Ishikawa (cell line): ENCODE measurements around the gene CFAP92.
A peak's percentile ranks its signal among the peaks of the same experiment; 100 is the strongest.

Source experiments
- CEBPB ChIP-seq: IDR thresholded peaks from 2 replicates; pipeline ENCODE4 v1.6.1; 2012
- CREB1 ChIP-seq: IDR thresholded peaks from 2 replicates; pipeline ENCODE4 v1.6.1; 2012; ENCODE audit warnings: low read depth
- EGR1 ChIP-seq: IDR thresholded peaks from 2 replicates; pipeline ENCODE4 v1.6.1; 2012
- EP300 ChIP-seq: IDR thresholded peaks from 2 replicates; pipeline ENCODE4 v1.6.1; 2012; ENCODE audit warnings: borderline replicate concordance
- FOXM1 ChIP-seq: IDR thresholded peaks from 2 replicates; pipeline ENCODE4 v1.6.1; 2012; ENCODE audit warnings: low read depth, borderline replicate concordance
- NFIC ChIP-seq: IDR thresholded peaks from 2 replicates; pipeline ENCODE4 v1.6.1; 2012
- RAD21 ChIP-seq: IDR thresholded peaks from 2 replicates; pipeline ENCODE4 v1.6.1; 2012; ENCODE audit warnings: low read depth
- TAF1 ChIP-seq: IDR thresholded peaks from 2 replicates; pipeline ENCODE4 v1.6.1; 2012; ENCODE audit warnings: low read depth, mild to moderate bottlenecking
- TCF12 ChIP-seq: IDR thresholded peaks from 2 replicates; pipeline ENCODE4 v1.6.1; 2012; ENCODE audit warnings: low read depth
- TEAD4 ChIP-seq: IDR thresholded peaks from 2 replicates; pipeline ENCODE4 v1.6.1; 2012
- YY1 ChIP-seq: IDR thresholded peaks from 2 replicates; pipeline ENCODE4 v1.6.1; 2012; ENCODE audit warnings: low read depth
- ZBTB7A ChIP-seq: IDR thresholded peaks from 2 replicates; pipeline ENCODE4 v1.6.1; 2012; ENCODE audit warnings: low read depth
- TF ChIP-seq, protein P1 (sequence below): IDR thresholded peaks from 2 replicates; pipeline ENCODE4 v1.6.1; 2012
- TF ChIP-seq, protein P2 (sequence below): IDR thresholded peaks from 2 replicates; pipeline ENCODE4 v1.6.1; 2012; ENCODE audit warnings: low read depth, mild to moderate bottlenecking
- TF ChIP-seq, protein P3 (sequence below): IDR thresholded peaks from 2 replicates; pipeline ENCODE4 v1.6.1; 2012

CFAP92 gene

DNA sequence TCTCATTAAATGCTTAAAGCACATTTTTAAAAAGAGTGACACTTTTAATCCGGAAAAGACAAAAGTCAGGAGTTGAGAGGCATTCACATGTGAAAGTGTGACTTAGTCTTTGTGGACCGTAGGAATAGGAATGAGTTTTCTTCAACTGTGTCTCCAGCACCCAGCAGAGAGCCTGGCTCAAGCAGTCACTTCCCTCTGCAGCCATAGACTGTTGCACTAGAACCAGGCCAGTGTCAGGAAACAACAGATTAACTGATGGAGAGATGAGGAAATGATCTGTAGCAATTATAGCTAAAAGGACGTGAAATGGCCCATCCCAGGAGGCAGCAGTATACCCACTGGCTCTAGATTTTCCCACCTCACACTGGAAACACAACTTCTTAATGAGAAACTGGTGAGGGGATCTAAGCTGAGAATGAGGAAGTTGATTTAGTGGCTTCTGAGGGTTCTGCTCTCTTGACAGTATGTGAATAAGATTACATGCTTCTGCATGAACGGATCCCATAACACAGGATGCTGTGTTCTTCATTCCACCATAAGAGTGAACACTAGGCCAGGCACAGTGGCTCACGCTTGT, 19.8 kb downstream of the CFAP92 start:
- TF ChIP-seq ZBTB7A (no peak), TCF12 (no peak)
- TF ChIP-seq, protein P1, sequence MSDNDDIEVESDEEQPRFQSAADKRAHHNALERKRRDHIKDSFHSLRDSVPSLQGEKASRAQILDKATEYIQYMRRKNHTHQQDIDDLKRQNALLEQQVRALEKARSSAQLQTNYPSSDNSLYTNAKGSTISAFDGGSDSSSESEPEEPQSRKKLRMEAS, result no peak

DNA sequence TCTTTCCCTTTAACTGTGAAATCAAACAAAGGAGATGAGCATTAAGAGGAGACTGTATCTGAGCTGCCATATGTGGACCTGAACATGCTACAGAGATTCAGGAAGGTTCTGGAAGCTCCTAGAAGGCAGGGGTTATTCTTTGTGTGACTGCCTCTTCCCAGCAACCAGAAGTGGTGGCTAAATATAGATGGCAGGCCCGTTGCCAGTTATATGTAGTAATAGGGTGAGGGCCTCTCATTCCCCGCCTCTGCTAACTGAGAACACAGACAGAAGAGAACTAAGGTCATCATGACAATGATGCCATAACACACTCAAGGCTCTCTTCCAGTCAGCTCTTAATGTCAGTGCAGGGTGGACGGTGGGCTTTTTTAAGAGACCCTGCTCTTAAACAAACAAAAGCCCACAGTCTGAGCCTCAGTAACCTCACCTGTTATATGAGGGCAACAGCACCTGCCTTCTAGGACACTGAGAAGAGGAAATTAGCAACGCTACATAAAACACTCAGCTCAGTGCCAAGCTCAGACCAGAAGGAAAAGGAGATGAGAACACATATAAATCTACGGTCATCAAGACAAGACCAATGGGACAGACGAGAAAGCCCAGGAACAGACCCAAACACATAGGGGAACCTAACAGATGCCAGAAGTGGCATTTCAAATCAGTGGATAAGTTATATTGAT, 22.3 kb downstream of the CFAP92 start:
- TF ChIP-seq CEBPB, result no peak
- no peak for TF ChIP-seq EP300
- TF ChIP-seq, protein P2, sequence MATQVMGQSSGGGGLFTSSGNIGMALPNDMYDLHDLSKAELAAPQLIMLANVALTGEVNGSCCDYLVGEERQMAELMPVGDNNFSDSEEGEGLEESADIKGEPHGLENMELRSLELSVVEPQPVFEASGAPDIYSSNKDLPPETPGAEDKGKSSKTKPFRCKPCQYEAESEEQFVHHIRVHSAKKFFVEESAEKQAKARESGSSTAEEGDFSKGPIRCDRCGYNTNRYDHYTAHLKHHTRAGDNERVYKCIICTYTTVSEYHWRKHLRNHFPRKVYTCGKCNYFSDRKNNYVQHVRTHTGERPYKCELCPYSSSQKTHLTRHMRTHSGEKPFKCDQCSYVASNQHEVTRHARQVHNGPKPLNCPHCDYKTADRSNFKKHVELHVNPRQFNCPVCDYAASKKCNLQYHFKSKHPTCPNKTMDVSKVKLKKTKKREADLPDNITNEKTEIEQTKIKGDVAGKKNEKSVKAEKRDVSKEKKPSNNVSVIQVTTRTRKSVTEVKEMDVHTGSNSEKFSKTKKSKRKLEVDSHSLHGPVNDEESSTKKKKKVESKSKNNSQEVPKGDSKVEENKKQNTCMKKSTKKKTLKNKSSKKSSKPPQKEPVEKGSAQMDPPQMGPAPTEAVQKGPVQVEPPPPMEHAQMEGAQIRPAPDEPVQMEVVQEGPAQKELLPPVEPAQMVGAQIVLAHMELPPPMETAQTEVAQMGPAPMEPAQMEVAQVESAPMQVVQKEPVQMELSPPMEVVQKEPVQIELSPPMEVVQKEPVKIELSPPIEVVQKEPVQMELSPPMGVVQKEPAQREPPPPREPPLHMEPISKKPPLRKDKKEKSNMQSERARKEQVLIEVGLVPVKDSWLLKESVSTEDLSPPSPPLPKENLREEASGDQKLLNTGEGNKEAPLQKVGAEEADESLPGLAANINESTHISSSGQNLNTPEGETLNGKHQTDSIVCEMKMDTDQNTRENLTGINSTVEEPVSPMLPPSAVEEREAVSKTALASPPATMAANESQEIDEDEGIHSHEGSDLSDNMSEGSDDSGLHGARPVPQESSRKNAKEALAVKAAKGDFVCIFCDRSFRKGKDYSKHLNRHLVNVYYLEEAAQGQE, result no peak
- TF ChIP-seq, protein P1, result no peak
- TF ChIP-seq YY1, result no peak
- no peak for TF ChIP-seq RAD21
- TF ChIP-seq TCF12, result no peak
- no peak for TF ChIP-seq ZBTB7A
- TF ChIP-seq FOXM1, result no peak
- no peak for TF ChIP-seq EGR1
- no peak for TF ChIP-seq CREB1
- no peak for TF ChIP-seq TAF1
- TF ChIP-seq, protein P3, sequence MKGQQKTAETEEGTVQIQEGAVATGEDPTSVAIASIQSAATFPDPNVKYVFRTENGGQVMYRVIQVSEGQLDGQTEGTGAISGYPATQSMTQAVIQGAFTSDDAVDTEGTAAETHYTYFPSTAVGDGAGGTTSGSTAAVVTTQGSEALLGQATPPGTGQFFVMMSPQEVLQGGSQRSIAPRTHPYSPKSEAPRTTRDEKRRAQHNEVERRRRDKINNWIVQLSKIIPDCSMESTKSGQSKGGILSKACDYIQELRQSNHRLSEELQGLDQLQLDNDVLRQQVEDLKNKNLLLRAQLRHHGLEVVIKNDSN, result no peak
- TF ChIP-seq NFIC, result no peak
- no peak for TF ChIP-seq TEAD4

DNA sequence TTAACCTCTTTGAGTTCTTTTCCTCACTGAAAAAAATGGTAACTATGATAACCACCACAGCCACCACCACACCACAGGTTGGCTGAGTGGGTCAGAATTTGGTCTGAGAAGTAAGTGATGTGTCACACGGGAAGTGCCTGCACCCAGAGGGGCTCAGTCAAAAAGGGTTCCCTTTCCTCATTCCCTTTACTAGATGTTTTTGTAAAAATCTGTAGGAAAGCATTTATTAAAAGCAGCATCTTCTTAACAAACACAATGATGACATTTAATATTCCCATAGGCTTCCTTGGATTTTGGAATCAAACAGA, 23.2 kb downstream of the CFAP92 start:
- TF ChIP-seq CREB1, result no peak
- no peak for TF ChIP-seq CEBPB
- TF ChIP-seq ZBTB7A, result no peak
- TF ChIP-seq TEAD4, result no peak
- TF ChIP-seq TAF1, result no peak
- TF ChIP-seq EGR1, result no peak
- no peak for TF ChIP-seq YY1
- TF ChIP-seq EP300, result no peak
- TF ChIP-seq, protein P2, result no peak

DNA sequence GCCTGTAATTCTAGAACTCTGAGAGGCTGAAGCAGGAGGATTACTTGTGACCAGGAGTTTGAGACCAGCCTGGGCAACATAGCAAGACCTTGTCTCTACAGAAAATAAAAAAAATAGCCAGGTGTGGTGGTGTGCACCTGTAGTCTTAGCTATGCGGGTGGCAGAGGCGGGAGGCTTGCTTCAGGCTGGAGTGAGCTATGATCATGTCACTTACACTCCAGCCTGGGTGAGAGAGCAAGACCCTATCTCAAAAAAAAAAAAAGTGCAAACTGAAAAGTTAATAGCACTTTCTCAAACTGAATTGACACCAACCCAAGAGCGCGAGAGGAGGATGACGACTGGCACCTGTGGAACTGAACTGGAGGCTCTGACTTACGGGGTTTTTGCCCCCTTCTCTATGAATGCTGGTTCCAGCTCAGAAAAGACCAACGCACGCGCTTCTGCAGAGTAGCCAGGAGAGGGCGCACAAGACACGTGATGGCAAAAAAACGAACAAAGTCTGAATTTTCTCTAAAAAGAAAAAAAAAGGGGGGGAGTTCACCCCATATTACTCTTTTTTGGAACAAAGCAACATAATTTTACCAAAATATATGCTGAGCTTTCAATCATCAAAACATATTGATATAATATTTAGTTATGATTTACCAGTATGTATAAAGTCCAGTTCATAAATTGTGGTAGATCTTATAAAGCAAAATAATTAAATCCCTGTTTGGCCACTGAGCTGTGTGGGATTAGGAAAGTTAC, 23.7 kb downstream of the CFAP92 start:
- no peak for TF ChIP-seq TCF12
- no peak for TF ChIP-seq TEAD4
- TF ChIP-seq TAF1, result no peak
- TF ChIP-seq, protein P1, result peak; percentile 41; the same call in 1 of the 2 replicates
- TF ChIP-seq, protein P2, result no peak
- no peak for TF ChIP-seq EGR1
- TF ChIP-seq, protein P3, result 0 out of 2 replicates have a peak, but pooled peaks have one; percentile 23
- TF ChIP-seq ZBTB7A, result no peak
- TF ChIP-seq YY1, result no peak
- no peak for TF ChIP-seq NFIC
- TF ChIP-seq CEBPB, result no peak
- no peak for TF ChIP-seq FOXM1
- TF ChIP-seq CREB1, result no peak
- TF ChIP-seq RAD21, result peak; percentile 91
